ENCODE data around the gene CBL.

CBL gene

GRCh38 chr11:119346605-119347004 lies 140.5 kb downstream of the CBL start, which contains the start of gene MFRP:
Gene MFRP (minus strand): TSS chr11:119346705. CDS start chr11:119346513, 192 bp downstream.
- no peak for DNase-seq (ENCODE audit: low read depth in 2 of 2)

GRCh38 chr11:119347242-119347641 lies 141.1 kb downstream of the CBL start:
- no peak for DNase-seq (ENCODE audit: low read depth in 2 of 2)

- no peak for DNase-seq (ENCODE audit: low read depth in 2 of 2)
Measured at GRCh38 chr11:119347940-119348605, 141.9 kb downstream of the CBL start.

- DNase-seq (ENCODE audit: low read depth in 2 of 2): no peak
Measured at GRCh38 chr11:119350302-119350701, 144.2 kb downstream of the CBL start.

- DNase-seq (ENCODE audit: low read depth in 2 of 2): no peak
Measured at GRCh38 chr11:119351232-119351631, 145.1 kb downstream of the CBL start.

- no peak for DNase-seq (ENCODE audit: low read depth in 2 of 2)
Measured at GRCh38 chr11:119352857-119353260, 146.7 kb downstream of the CBL start.

- no peak for DNase-seq (ENCODE audit: low read depth in 2 of 2)
Measured at GRCh38 chr11:119355091-119355843, 149.1 kb downstream of the CBL start.

GRCh38 chr11:119356349-119357031 lies 150.4 kb downstream of the CBL start:
- peak in 1 of 2 donors; percentile 50 for DNase-seq (ENCODE audit: low read depth in 2 of 2)

- no peak for DNase-seq (ENCODE audit: low read depth in 2 of 2)
Measured at GRCh38 chr11:119357074-119357473, 150.9 kb downstream of the CBL start.

Data from stimulated activated CD8-positive, alpha-beta memory T cell treated with anti-CD3 and anti-CD28 coated beads, Interleukin-7, amount 100 ng/mL, for 4 hours (primary cell).